Astrocyte (in vitro differentiated cells and primary cell): ENCODE measurements around the gene IRGQ.
"Not testable (repeated sequence)": the region's sequence is repeated elsewhere in the genome, so short reads cannot be mapped to it uniquely, and the experiment has no call there.

Source experiments
- EZH2 ChIP-seq: IDR thresholded peaks from 2 replicates; pipeline ENCODE4 v1.6.1; 2012; ENCODE audit warnings: mild to moderate bottlenecking, low read length, inconsistent platforms; ENCODE audit not compliant: insufficient read depth
- TF ChIP-seq, protein P1 (sequence below): IDR thresholded peaks from 2 replicates; pipeline ENCODE4 v1.5.1; 2011; ENCODE audit warnings: low read depth, mild to moderate bottlenecking, inconsistent platforms, low read length, moderate library complexity; ENCODE audit not compliant: insufficient read depth

DNA sequence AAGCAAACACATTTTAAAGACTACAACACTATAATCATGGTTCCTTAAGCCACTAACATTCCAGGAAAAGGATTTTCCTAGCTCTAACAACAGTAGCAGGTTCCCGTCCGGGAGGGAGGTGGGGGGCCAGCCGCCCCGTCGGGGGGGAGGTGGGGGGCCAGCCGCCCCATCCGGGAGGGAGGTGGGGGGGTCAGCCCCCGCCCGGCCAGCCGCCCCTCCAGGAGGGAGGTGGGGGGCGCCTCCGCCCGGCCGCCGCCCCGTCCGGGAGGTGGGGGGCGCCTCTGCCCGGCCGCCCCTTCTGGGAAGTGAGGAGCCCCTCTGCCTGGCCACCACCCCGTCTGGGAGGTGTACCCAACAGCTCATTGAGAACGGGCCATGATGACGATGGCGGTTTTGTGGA, 48.0 kb downstream of the IRGQ start:
- TF ChIP-seq, protein P1, sequence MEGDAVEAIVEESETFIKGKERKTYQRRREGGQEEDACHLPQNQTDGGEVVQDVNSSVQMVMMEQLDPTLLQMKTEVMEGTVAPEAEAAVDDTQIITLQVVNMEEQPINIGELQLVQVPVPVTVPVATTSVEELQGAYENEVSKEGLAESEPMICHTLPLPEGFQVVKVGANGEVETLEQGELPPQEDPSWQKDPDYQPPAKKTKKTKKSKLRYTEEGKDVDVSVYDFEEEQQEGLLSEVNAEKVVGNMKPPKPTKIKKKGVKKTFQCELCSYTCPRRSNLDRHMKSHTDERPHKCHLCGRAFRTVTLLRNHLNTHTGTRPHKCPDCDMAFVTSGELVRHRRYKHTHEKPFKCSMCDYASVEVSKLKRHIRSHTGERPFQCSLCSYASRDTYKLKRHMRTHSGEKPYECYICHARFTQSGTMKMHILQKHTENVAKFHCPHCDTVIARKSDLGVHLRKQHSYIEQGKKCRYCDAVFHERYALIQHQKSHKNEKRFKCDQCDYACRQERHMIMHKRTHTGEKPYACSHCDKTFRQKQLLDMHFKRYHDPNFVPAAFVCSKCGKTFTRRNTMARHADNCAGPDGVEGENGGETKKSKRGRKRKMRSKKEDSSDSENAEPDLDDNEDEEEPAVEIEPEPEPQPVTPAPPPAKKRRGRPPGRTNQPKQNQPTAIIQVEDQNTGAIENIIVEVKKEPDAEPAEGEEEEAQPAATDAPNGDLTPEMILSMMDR: not testable (repeated sequence)
- TF ChIP-seq EZH2: not testable (repeated sequence)
